Osteoblast (primary cell): ENCODE results near the gene SNCAIP. TPM values are rescaled to one million over a fixed set of nuclear protein-coding genes. Genes with fewer than 3 reads are reported as not detected.

Source experiments
- DNase-seq: peaks from one replicate; pipeline ENCODE4 v3.0.0; 2011; ENCODE audit warnings: low spot score, mixed read lengths; ENCODE audit not compliant: insufficient read length; ENCODE audit errors: missing footprints
- H2AFZ ChIP-seq: 2 replicates; pipeline ENCODE4 v1.6.0; 2011; ENCODE audit warnings: mild to moderate bottlenecking, low read length
- H3K27ac ChIP-seq: 2 replicates; pipeline ENCODE4 v1.5.1; 2011; ENCODE audit warnings: mild to moderate bottlenecking, low read depth, low read length, moderate library complexity
- H3K27me3 ChIP-seq: 2 replicates; pipeline ENCODE4 v1.6.0; 2012; ENCODE audit warnings: mild to moderate bottlenecking, control low read depth, inconsistent platforms, low read length, moderate library complexity; ENCODE audit not compliant: insufficient read depth
- H3K36me3 ChIP-seq: 2 replicates; pipeline ENCODE4 v1.5.1; 2011; ENCODE audit warnings: mild to moderate bottlenecking, low read length, control low read depth, moderate library complexity; ENCODE audit not compliant: insufficient read depth
- H3K4me1 ChIP-seq: 2 replicates; pipeline ENCODE4 v1.5.1; 2011; ENCODE audit warnings: mild to moderate bottlenecking, low read length, control low read depth, moderate library complexity; ENCODE audit not compliant: insufficient read depth
- H3K4me2 ChIP-seq: 2 replicates; pipeline ENCODE4 v1.6.0; 2011; ENCODE audit warnings: mild to moderate bottlenecking, low read length; ENCODE audit not compliant: insufficient read depth
- H3K4me3 ChIP-seq: fragments of 200-600 bp; sonication (generic); 3 replicates; pipeline ENCODE4 v1.5.1; 2012; ENCODE audit warnings: mild to moderate bottlenecking, low read length, inconsistent platforms; ENCODE audit not compliant: insufficient read depth
- H3K79me2 ChIP-seq: 2 replicates; pipeline ENCODE4 v1.6.0; 2012; ENCODE audit warnings: mild to moderate bottlenecking, low read length, control low read depth, inconsistent platforms; ENCODE audit not compliant: insufficient read depth
- H3K9me3 ChIP-seq: 2 replicates; pipeline ENCODE4 v1.5.1; 2011; ENCODE audit warnings: low read depth, low read length, control low read depth
- H4K20me1 ChIP-seq: 2 replicates; pipeline ENCODE4 v1.6.0; 2012; ENCODE audit warnings: mild to moderate bottlenecking, low read length, control low read depth; ENCODE audit not compliant: insufficient read depth
- CTCF ChIP-seq: IDR thresholded peaks from 2 replicates; pipeline ENCODE4 v1.5.1; 2011; ENCODE audit warnings: mild to moderate bottlenecking, low read depth, low read length, moderate library complexity; ENCODE audit errors: extremely low read depth
- total RNA-seq: library from RNA; depleted of rRNA; stranded (reverse); fragments of >200 nt; gene quantifications from 2 replicates; pipeline ENCODE4 v1.2.3, GENCODE V29; 2012

SNCAIP gene
- total RNA-seq, 1 donor, result 6.2 TPM

- DNase-seq, result no peak
- Histone ChIP-seq H4K20me1 (no peaks in the 10 kb centered on the region), H3K27me3 (no peaks in the 10 kb centered on the region), H3K79me2 (no peaks in the 10 kb centered on the region), H3K4me2 (no peak overlapping the region), H3K9me3 (no peaks in the 10 kb centered on the region), H3K36me3 (no peaks in the 10 kb centered on the region), H3K27ac (no peak overlapping the region), H2AFZ (no peak overlapping the region), H3K4me3 (no peak overlapping the region), H3K4me1 (no peaks in the 10 kb centered on the region)
- TF ChIP-seq CTCF, result no peak
Observed at GRCh38 chr5:122406181-122406580, 94.1 kb downstream of the SNCAIP start.

GRCh38 chr5:122408592-122409224 is 96.7 kb downstream of the SNCAIP start:
- H3K79me2 ChIP-seq, result no peaks in the 10 kb centered on the region
- TF ChIP-seq CTCF, result no peak
- H2AFZ ChIP-seq, result no peak overlapping the region
- H3K4me3 ChIP-seq, result no peak overlapping the region
- H3K4me2 ChIP-seq, result no peak overlapping the region
- no peaks in the 10 kb centered on the region for H3K27me3 ChIP-seq
- no peak for DNase-seq
- H4K20me1 ChIP-seq, result no peaks in the 10 kb centered on the region
- no peaks in the 10 kb centered on the region for H3K36me3 ChIP-seq
- H3K4me1 ChIP-seq, result no peaks in the 10 kb centered on the region
- no peaks in the 10 kb centered on the region for H3K9me3 ChIP-seq
- no peak overlapping the region for H3K27ac ChIP-seq

GRCh38 chr5:122412966-122413365 is 100.9 kb downstream of the SNCAIP start:
- Histone ChIP-seq H3K27ac (no peak overlapping the region), H3K79me2 (no peaks in the 10 kb centered on the region), H4K20me1 (no peaks in the 10 kb centered on the region), H2AFZ (no peak overlapping the region), H3K27me3 (no peaks in the 10 kb centered on the region), H3K4me2 (no peak overlapping the region), H3K9me3 (no peaks in the 10 kb centered on the region), H3K4me1 (no peaks in the 10 kb centered on the region), H3K4me3 (no peak overlapping the region), H3K36me3 (no peaks in the 10 kb centered on the region)
- DNase-seq, result no peak
- no peak for TF ChIP-seq CTCF

- Histone ChIP-seq H3K27me3 (no peaks in the 10 kb centered on the region), H3K9me3 (no peaks in the 10 kb centered on the region), H2AFZ (no peak overlapping the region), H3K36me3 (no peaks in the 10 kb centered on the region), H3K4me3 (no peak overlapping the region), H3K4me2 (no peak overlapping the region), H3K4me1 (no peaks in the 10 kb centered on the region), H4K20me1 (no peaks in the 10 kb centered on the region), H3K27ac (no peak overlapping the region), H3K79me2 (no peaks in the 10 kb centered on the region)
- DNase-seq, result no peak
- no peak for TF ChIP-seq CTCF
Observed at GRCh38 chr5:122413722-122414121, 101.7 kb downstream of the SNCAIP start.
